T1000 (cell line): ENCODE results near the gene STXBP2.

Experiments used
- DNase-seq: peaks from one replicate; lab custom pipeline; 2025; ENCODE audit warnings: mixed read lengths; lab: John Stamatoyannopoulos, UW

Gene STXBP2

DNA sequence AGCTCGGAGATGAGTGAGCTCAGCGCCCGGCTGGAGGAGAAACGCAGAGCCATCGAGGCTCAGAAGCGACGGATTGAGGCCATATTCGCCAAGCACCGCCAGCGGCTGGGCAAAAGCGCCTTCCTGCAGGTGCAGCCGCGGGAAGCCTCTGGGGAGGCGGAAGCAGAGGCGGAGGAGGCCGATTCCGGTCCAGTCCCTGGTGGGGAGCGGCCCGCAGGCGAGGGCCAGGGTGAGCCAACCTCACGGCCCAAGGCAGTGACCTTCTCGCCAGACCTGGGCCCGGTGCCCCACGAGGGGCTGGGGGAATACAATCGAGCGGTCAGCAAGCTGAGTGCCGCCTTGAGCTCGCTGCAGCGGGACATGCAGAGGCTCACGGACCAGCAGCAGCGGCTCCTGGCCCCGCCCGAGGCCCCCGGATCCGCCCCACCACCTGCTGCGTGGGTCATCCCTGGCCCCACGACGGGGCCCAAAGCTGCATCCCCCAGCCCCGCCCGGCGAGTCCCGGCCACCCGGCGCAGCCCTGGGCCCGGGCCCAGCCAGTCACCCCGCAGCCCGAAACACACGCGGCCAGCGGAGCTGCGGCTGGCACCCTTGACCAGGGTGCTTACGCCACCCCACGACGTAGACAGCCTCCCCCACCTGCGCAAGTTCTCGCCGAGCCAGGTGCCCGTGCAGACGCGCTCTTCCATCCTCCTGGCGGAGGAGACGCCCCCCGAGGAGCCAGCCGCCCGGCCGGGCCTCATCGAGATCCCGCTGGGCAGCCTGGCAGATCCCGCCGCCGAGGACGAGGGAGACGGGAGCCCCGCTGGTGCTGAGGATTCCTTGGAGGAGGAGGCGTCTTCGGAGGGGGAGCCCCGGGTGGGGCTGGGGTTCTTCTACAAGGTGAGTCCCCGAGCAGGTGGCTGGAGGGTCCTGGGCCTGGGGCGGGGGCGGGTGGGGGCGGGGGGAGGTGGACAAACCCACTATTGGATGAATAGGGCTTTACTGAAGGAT is 24.3 kb upstream of the STXBP2 start:
- no peak for DNase-seq

DNA sequence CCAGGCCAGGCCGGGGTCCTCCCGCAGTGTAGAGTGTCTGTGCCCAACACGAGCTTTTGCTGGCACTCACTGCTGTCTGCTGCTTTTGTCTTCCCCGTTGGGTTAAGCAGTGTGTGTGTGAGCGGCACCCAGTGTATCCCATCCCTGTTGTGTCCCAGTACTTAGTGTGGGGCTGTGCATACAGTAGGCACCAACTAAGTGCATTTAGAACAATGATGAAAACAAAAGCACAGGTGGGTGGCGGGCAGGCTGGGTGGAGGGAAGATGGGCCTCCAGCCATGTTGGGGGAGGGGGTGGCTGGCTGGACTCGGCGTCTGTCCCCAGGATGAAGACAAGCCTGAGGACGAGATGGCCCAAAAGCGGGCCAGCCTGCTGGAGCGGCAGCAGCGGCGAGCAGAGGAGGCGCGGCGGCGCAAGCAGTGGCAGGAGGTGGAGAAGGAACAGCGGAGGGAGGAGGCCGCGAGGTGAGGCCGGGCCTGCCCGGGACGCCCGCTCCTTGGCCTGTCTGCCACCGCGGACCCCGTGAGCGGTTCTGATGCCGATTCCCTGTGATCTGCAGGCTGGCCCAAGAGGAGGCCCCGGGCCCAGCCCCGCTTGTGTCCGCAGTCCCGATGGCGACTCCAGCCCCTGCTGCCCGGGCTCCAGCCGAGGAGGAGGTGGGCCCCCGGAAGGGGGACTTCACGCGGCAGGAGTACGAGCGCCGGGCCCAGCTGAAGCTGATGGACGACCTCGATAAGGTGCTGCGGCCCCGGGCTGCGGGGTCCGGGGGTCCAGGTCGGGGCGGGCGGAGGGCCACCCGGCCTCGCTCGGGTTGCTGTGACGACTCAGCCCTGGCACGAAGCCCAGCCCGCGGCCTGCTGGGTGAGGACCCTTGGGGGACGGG is 21.8 kb upstream of the STXBP2 start:
- no peak for DNase-seq

- DNase-seq = no peak
These were observed 19.7 kb upstream of the STXBP2 start for GRCh38 chr19:7617172-7617571.

DNA sequence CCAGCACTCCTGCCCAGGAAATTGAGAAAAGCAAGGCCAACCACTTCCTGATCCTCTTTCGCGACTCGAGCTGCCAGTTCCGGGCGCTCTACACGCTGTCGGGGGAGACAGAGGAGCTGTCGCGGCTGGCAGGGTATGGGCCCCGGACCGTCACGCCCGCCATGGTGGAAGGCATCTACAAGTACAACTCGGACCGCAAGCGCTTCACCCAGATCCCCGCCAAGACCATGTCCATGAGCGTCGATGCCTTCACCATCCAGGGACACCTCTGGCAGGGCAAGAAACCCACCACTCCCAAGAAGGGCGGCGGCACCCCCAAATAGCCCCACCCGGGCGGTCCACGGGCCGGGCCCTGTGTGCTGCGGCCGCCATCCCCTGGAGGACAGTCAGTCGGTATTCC is 19.2 kb upstream of the STXBP2 start:
- no peak for DNase-seq

DNA sequence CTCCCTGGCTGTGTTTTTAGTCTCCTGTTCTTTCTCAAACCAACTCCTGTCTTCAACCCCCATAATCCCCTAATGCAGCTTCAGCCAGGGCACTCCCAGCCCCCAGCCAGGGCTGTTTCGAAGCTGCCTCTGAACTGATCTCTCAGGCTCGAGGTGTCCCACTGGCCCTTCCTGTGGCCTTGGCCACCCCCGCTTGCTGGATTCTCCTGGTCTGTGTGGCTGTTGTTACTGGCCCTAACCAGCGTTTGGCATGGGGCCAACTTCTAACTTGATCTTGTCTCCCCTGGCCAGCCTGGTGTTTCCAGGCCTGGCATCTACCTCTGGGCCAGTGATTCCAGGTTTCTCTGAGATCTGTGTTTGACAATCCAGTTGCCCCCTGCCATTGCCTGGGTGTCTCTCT is 18.6 kb upstream of the STXBP2 start:
- DNase-seq = no peak

DNA sequence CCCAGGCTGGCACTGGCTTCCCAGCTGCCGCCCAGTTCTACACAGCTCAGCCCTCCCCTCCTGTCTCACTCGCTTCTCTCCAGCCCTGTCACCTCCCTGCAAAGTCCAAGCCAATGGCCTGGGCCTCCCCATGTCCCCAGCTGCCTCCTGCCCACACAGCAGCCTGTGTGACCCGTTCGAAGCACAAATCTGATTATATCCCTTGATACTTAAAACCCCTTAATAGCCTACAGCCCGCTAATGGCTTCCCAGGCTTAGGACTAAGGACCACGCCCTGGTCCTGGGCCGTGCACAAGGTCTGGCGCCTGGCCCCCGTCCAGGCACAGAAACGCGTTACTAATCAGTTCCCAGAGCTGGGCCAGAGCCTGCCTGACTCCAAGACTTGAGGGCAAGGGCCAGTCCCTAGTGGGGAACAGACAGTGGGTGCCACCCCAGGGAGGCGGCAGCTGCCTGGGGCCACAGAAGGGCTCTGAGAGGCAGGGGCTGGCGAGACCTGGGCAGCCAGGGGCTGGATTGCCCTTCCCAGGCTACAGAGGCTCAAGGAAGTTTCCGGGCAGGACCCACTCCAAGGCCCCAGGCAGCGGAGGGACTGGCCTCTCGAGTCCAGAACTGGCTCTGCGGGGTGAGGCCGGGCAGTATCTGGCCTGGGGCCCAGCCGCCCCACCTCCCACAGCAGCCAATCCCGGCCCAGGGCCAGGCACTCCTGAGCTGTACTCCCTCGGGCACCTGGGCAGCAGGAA is 18.0 kb upstream of the STXBP2 start:
- no peak for DNase-seq

DNA sequence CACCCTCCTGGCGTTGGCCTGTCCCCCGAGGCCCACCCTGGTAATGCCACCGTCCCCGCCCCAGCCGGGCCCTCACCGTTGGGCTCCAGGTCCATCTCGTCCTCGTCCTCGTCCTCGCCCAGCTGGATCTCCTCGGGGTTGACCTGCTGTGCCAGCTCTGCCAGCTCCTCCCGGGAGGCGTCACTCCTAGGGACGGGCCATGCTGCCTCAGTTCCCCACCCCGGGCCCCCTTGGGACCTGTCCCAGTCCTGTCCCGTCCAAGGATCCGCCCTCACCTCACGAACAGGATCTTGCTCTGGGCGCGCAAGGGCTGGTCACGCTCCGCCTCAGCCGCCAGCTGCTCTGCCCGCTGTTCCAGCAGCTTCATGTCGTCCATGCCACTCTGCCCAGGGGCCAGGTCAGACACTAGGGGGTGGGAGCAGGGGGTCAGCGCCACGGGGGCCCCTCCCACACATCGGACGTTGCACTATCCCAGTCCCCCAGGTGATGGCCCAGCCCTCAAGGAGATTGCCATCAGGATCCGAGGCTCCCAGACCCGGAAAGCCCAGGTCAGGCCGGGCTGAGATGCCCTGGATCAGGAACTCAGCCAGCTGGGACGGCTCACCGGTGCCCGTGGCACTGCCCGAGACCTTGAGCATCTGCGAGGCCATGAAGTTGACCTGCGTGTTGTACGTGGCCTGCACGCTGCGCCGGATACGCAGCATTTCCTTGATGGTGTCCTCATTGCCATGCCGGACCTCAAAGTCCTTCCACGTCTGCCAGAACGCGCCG is 17.1 kb upstream of the STXBP2 start:
- no peak for DNase-seq

DNA sequence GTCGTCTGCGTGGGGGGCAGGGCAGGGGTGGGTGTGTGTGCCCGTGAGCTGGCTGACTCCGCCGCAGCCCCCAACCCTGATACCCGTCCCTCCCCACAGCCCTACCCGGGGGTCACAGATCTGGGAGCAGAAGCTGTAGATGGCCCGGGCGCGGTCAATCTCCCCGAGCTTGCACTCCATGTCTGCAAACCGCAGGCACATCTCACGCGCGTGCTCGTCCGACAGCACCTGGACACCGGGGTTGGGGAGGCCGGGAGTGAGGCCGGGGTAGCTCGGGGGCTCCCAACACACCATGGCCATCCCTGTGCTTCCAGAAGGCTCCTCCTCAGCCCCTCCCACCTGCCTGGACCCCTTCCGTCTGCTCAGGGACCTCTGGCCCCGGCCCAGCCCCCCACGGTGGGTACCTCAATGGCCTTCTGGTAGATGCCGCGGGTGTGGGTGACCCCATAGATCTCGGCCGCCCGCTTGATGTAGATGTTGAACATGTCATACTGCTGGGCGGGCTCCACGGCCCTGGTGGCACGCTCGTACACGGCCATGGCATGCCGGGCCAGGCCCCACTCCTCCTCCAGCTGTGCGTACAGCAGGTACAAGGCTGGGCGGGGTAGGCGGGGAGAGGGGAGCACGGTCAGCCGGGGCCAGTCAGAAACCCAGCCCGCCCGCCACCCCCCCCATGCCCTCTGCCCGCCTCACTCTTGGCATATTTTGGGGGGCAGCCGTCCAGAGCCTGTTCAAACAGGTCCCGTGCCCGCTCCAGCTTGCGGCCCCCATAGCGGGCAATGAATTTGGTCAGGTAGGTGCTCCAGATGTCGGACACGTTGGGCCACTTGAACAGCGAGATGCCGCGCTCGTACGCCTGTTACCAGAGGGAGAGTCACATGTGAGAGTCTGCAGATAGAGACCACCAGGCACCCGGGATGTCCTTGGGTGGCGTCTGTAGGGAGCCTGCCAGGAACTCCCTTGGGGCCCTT is 16.2 kb upstream of the STXBP2 start:
- DNase-seq = no peak

GRCh38 chr19:7622933-7623685 is 13.8 kb upstream of the STXBP2 start:
- DNase-seq = no peak

DNA sequence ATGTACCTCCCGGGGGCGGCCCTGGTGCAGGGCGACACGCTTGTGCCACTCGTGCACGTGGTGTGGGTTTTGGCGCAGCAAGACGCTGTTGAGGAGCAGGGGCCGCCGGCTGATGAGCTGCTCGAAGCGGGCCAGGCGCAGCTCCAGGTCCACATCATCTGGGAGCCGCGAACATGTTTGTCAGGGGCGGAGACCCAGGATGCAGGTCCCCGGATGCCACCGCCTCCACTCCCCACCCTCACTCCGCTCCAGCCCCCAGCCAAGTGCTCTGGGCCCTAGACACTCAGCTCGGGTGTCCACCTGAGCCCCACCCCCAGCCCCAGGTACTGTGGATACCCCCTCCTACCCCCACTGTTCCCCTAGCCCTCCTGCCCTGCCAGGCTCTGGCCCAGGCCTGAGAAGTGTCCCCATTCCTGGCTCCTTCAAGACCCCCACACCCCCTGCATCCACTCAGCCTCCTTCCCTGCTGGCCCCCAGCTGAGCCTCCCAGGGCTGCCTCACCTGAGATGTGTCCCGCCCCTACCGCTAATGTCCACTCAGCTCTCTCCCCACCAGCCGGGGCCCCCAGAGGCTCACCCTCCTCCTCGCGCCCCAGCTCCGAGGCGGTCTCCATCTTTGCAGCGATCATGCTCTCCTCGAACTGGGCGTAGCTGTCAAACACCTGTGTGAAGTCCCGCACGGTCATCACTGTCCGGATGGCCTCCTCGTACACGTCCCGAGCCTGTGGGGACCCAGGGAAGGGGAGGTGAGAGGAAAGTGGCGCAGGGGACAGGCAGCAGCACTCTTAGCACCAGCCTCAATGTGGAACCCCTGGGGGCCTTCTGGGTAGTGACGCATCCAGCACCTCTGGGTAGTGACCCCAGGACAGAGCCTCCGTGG is 12.9 kb upstream of the STXBP2 start:
- no peak for DNase-seq

- DNase-seq = no peak
These were observed 12.1 kb upstream of the STXBP2 start for GRCh38 chr19:7624810-7625209.

- no peak for DNase-seq
These were observed 11.0 kb upstream of the STXBP2 start for GRCh38 chr19:7625763-7626372.

- DNase-seq = no peak
These were observed 9.7 kb upstream of the STXBP2 start for GRCh38 chr19:7627166-7627565.

DNA sequence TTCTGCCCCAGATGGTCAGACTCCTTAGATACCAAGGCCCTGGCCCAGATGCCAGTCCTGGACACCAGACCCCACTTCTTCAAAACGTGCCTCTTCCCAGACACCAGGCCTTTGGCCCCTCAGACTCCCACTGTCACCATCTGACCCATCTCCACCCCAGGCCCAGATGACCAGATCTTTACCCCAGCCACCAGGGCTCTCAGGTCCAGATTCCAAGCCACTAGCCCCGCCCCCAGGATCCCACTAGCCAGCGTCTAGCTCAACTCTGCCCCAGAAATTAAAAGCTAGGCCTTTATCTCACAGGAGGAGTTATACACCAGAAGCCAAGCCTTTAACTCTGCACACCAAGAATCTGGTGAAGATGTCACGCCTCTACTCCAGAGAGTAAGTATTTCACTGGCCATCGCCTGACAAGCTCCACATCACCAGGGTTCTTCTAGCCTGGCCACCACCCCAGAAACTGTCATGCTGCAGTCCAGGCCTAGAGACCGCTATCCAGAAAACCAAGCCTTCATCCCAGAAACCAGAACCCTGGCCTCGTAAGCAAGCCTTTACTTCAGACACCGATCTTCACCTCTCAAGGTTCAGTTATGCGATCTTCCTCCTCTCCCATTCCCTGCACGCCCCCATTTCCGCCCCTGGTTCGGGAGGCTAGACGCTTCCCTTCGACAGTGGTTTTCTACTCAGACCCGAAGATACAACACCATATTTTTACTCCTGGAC is 8.2 kb upstream of the STXBP2 start:
- DNase-seq = no peak

GRCh38 chr19:7629347-7630054 is 7.4 kb upstream of the STXBP2 start, which contains the start of the genes PET100 and XAB2:
Gene PET100, plus strand, starts transcription at chr19:7629793. Its CDS starts 41 bp downstream, at chr19:7629834.
Gene XAB2, minus strand, starts transcription at chr19:7629545. Its CDS starts 18 bp downstream, at chr19:7629527.
- peak; percentile 94 for DNase-seq

DNA sequence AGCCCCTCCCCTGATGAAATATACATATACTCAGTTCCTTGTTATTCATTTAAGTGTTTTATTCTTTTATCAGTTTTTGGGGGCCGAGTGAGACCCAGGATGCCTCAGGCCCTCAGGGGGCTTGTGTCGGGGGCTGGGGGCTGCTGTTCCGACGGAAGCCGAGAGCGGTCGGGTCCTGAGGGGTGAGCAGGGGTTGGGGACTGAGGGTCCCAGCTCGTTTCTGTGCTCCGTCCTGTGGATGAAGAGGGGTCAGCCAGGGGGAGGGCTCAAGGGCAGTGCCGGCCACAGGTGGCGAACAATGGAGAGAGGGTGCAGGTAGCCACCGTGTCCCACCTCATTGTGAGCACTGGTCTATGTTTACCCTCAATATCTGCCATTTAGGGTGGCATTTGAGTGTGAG is 5.3 kb upstream of the STXBP2 start:
- DNase-seq = no peak
